Measurements from ENCODE around the gene MTFR2.
"Not testable (repeated sequence)": the region's sequence is repeated elsewhere in the genome, so short reads cannot be mapped to it uniquely, and the experiment has no call there.

Gene MTFR2

GRCh38 chr6:136235233-136235564, 14.9 kb downstream of the MTFR2 start:
- no peak for DNase-seq (ENCODE audit: low read depth, low spot score)

GRCh38 chr6:136232701-136233100, 17.4 kb downstream of the MTFR2 start:
- no peak for DNase-seq (ENCODE audit: low read depth, low spot score)

GRCh38 chr6:136230219-136230853, 19.8 kb downstream of the MTFR2 start:
- no peak for DNase-seq (ENCODE audit: low read depth, low spot score)

GRCh38 chr6:136228814-136229213, 21.3 kb downstream of the MTFR2 start:
- no peak for DNase-seq (ENCODE audit: low read depth, low spot score)

GRCh38 chr6:136226674-136227377, 23.3 kb downstream of the MTFR2 start:
- no peak for DNase-seq (ENCODE audit: low read depth, low spot score)

GRCh38 chr6:136226027-136226673, 24.0 kb downstream of the MTFR2 start:
- peak; percentile 29 for DNase-seq (ENCODE audit: low read depth, low spot score)

- DNase-seq (ENCODE audit: low read depth, low spot score): no peak
Observed at GRCh38 chr6:136225496-136225895, 24.6 kb downstream of the MTFR2 start.

GRCh38 chr6:136224974-136225373, 25.1 kb downstream of the MTFR2 start:
- DNase-seq (ENCODE audit: low read depth, low spot score): not testable (repeated sequence)

GRCh38 chr6:136216503-136217401, 33.4 kb downstream of the MTFR2 start:
- DNase-seq (ENCODE audit: low read depth, low spot score): no peak

- DNase-seq (ENCODE audit: low read depth, low spot score): no peak
Observed at GRCh38 chr6:136213853-136214252, 36.3 kb downstream of the MTFR2 start.

- no peak for DNase-seq (ENCODE audit: low read depth, low spot score)
Observed at GRCh38 chr6:136213012-136213539, 37.0 kb downstream of the MTFR2 start.

- DNase-seq (ENCODE audit: low read depth, low spot score): no peak
Observed at GRCh38 chr6:136212608-136213007, 37.5 kb downstream of the MTFR2 start.

GRCh38 chr6:136210398-136211165, 39.5 kb downstream of the MTFR2 start:
- DNase-seq (ENCODE audit: low read depth, low spot score): no peak

- no peak for DNase-seq (ENCODE audit: low read depth, low spot score)
Observed at GRCh38 chr6:136209496-136209895, 40.6 kb downstream of the MTFR2 start.

GRCh38 chr6:136208783-136209182, 41.3 kb downstream of the MTFR2 start:
- no peak for DNase-seq (ENCODE audit: low read depth, low spot score)

GRCh38 chr6:136201732-136202131, 48.4 kb downstream of the MTFR2 start:
- DNase-seq (ENCODE audit: low read depth, low spot score): no peak

GRCh38 chr6:136192902-136193301, 57.2 kb downstream of the MTFR2 start:
- DNase-seq (ENCODE audit: low read depth, low spot score): no peak

- no peak for DNase-seq (ENCODE audit: low read depth, low spot score)
Observed at GRCh38 chr6:136191606-136192312, 58.4 kb downstream of the MTFR2 start.

- DNase-seq (ENCODE audit: low read depth, low spot score): no peak
Observed at GRCh38 chr6:136189104-136189503, 61.0 kb downstream of the MTFR2 start.

GRCh38 chr6:136188486-136188885, 61.6 kb downstream of the MTFR2 start:
- no peak for DNase-seq (ENCODE audit: low read depth, low spot score)
